Right renal cortex interstitium (tissue), 3 donors: ENCODE data around the gene TMEM88. TPM values are rescaled to one million over a fixed set of nuclear protein-coding genes. Genes with fewer than 3 reads are reported as not detected.
"Not testable (repeated sequence)": the region's sequence is repeated elsewhere in the genome, so short reads cannot be mapped to it uniquely, and the experiment has no call there.

Experiments
- DNase-seq, 3 donors: peaks; one replicate each; pipeline ENCODE4 v3.0.0-alpha.2; 2013; ENCODE audit warnings: low read depth in 3 of 3, low spot score in 2 of 3
- polyA plus RNA-seq, 3 donors: library from polyadenylated mRNA; unstranded; fragments of 120-200 nt; gene quantifications; one replicate each; pipeline ENCODE4 v1.2.1, GENCODE V29; 2013; ENCODE audit not compliant: insufficient read length in 3 of 3

The TMEM88 gene, protein sequence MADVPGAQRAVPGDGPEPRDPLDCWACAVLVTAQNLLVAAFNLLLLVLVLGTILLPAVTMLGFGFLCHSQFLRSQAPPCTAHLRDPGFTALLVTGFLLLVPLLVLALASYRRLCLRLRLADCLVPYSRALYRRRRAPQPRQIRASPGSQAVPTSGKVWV
- 10 to 100 TPM; 19.1 to 27.1 (median 23.0) TPM for polyA plus RNA-seq

DNA sequence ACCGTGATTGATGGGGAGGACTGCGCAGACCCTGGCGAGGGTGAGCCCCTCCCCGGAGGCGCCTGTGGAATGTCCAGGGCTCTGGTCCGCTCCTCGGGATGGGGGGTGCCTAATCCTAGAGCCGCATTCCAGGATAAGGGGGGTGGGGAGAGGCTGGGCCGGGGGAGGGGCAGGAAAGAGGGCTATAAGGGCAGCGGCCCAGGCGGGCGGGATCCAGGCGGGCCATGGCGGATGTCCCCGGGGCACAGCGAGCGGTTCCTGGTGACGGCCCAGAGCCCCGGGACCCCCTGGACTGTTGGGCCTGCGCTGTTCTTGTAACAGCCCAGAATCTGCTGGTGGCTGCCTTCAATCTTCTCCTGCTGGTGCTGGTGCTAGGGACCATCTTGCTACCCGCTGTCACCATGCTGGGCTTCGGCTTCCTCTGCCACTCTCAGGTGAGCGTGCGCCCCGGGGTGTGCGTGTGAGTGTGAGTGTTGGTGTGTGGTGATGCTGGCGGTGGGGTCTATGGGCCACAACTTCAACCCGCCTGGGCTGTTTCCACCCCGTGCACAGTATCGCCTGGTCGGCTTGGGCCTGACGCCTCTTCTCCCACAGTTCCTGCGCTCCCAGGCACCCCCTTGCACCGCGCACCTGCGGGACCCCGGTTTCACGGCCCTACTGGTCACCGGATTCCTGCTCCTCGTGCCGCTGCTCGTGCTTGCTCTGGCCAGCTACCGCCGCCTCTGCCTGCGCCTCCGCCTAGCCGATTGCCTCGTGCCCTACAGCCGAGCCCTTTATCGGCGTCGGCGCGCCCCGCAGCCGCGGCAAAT is at the start of gene TMEM88:
Gene TMEM88, plus strand, starts transcription at position 216 of the 809 bp plus-strand sequence. Its CDS starts 9 bp downstream, at position 225.
- DNase-seq, result peak in 1 of 3 donors; percentile 18

DNA sequence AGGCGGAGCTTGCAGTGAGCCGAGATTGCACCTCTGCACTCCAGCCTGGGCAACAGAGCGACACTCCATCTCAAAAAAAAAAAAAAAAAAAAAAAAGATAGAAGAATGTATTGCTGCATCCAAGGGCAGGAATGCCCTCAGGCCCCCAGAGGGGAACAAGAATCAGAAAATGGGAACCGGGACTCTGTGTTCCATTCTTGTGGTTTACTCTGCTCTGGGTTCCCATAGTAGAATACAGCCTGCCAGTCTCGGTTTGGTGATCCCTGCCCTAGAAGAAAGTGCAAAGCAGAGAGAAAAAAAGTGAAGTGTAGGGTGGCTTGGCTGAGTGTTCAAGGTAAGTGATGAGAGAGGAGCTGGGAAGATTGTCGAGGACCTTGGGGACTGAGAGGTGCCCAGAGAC is 48.3 kb upstream of the TMEM88 start:
- no peak for DNase-seq

DNA sequence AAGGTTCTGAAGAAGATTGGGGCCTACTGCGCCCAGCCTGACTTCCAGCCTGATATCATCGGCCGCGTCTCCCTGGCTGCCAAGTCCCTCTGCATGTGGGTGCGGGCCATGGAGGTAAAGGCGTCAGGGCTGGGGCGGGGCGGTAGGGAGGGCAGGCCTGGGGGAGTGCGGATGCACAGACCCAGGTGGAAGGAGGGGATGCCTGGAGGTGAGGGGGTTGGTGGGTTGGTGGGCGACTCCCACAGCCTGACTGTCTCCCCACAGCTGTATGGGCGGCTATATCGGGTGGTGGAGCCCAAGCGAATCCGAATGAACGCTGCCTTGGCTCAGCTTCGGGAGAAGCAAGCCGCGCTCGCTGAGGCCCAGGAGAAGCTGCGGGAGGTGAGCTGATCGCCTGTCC is 47.7 kb upstream of the TMEM88 start:
- no peak for DNase-seq

DNA sequence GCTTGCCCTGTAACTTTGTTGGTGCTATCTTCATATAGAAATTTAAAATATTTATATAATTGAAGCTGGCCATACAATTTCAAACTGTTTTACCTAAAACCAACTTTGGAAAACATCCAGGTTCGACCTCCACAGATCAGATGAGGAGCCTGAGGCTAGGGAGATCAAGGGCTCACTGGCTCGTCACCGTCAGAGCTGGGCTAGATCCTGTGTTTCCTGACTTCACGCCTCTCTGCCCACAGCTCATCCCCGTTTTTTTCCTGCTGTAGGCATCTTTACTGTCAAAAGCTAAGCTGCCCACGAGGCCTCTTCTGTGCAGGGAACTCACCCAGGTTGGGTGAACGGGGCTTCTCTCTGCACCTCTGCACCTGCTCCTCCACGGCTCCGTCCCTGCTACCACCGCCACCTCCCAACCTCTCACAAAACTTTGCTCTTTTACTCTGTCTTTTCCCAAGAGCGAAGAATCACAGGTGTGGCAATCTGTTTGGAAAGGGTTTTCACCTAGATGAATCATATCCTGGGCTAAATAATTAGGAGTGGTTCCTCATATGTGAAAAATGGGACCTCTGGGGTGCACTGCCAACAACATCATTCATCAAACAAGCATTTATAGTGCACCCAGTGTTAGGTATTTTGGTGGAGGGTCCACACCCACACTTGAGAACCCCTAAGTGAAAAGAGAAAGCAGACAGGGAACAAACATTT is 45.6 kb upstream of the TMEM88 start:
- no peak for DNase-seq

DNA sequence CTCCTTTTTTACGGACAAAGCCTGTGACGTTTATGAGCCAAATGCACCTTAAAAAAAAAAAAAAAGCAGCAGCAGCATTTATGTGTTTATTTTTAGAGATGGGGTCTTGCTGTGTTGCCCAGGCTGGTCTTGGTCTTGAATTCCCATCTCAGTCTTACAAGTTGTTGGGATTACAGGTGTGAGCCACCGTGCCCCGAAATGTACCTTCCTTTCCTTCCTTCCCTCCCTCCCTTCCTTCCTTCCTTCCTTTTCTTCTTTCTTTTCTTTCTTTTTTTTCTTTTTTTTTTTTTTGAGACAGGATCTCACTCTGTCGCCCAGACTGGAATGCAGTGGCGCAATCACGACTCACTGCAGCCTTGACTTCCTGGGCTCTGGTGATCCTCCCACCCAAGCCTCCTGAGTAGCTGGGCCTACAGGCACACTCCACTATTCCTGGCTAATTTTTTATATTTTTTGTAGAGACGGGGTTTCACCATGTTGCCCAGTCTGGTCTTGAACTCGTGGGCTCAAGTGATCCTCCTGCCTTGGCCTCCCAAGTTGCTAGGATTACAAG is 45.0 kb upstream of the TMEM88 start:
- DNase-seq, result not testable (repeated sequence)

DNA sequence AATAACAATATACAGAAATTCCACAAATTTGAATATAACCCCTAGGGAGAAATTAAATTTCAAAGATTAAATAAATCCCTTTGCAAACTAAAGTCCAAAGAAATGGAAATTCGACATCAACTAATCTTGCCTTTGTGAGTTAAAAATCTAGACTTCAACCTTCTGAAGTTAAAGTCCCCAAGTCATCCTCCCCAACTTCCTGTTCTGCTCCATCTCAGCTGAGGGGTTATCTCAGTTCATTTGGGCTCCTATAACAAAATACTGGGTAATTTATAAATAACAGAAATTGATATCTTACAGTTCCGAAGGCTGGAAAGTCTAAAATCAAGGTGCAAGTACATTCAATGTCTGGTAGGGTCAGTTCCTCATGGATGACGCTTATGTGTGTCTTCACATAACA is 43.6 kb upstream of the TMEM88 start:
- DNase-seq, result no peak

DNA sequence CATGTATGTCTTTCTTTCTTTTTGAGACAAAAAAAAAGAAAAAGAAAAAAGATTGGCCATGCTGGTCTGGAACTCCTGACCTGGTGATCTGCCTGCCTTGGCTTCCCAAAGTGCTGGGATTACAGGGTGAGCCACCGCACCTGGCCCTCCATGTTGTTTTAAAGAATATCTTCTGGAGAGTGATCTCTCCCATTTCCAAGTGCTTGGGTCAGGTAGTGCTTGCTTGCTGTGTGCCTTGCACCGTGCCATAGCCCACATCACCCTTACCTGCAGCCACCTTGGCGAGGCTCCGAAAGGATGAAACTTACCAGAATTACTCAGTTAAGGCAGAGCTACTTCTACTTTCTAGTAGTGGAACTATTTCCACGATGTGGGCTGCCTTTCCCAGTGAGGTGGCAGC is 39.9 kb upstream of the TMEM88 start:
- no peak for DNase-seq

DNA sequence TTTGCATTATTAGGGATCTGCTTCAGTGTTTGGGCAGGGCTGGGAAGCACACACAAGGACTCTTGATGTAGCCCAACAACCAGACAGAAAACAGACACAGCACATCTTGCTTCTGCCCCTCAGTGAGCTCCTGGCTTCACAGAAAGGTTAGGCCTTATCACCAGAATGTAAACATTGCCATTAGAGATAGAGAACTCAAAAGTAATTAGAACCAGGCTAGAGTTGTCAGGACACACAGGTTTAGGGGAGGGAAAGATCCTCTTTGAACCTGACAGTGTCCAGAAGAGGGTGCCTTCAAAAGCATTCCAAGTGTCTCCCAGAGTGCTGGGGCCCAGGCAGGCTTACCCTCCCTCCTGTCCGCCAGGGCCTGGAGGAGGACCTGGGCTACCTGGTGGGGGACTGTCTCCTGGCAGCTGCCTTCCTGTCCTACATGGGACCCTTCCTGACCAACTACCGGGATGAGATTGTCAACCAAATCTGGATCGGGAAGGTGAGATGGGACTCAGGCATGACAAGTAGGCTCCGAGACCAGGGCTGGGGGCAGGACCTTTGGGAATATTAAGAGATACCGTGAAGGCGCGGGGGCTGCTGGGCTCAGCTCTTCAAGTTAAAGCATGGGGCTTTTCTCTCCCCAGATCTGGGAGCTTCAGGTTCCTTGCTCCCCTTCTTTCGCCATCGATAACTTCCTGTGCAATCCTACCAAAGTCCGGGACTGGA is 37.8 kb upstream of the TMEM88 start:
- no peak for DNase-seq

DNA sequence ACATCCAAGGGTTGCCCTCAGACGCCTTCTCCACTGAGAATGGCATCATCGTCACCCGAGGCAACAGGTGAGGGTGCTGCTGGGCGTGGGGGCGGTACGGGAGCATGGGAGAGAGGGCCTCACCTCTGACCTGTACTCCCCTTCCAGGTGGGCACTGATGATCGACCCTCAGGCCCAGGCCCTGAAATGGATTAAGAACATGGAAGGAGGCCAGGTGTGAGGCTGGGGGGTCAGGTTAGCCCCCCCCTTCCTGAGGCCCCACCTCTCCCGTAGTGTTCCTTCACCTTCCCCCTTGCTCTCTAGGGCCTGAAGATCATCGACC is 37.3 kb upstream of the TMEM88 start:
- no peak for DNase-seq

DNA sequence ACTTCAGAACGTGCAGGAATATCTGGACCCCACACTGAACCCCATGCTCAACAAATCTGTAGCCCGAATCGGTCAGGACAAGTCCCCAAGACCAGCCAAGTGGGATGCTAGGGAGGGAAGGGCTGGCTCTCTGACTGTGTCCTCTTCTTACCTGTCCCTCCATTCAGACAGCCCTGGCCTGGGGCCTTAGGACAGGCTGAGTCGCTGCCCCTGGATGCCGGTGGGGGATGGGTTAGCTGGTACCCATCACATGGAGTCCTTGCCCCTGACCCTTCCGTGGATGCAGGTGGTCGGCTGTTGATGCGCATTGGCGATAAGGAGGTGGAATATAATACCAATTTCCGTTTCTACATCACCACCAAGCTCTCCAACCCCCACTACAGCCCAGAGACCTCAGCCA is 36.8 kb upstream of the TMEM88 start:
- DNase-seq, result no peak

DNA sequence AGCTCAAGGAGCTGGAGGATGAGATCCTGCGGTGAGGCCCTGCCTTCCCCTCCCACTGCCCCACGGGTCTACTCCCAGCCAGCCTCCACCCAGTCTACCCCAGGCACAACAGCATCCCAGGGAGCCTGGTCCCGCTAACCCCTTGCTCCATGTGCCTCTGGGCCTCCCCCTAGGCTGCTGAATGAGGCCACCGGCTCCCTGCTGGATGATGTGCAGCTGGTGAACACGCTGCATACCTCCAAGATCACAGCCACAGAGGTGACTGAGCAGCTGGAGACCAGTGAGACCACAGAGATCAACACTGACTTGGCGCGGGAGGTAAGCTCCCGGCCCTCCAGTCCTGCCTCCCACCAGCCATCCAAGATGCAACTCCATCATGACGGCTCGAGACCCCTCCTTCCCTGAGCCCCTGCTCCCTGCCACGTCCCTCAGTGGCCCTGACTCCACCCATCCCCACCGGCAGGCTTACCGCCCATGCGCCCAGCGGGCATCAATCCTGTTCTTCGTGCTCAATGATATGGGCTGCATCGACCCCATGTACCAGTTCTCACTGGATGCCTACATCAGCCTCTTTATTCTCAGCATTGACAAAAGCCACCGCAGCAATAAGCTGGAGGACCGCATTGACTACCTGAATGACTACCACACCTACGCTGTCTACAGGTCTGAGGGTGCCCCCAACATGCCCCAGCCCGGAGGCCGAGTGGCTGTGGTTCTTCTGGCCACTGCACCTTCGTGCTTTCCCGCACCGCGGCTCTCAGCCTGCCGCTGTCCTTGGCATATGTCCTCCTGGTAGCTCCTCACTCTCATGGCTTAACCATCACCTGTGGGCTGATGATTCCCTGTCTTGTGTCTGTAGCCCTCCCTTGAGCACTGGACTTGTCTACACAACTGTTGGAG is 35.9 kb upstream of the TMEM88 start:
- no peak for DNase-seq

DNA sequence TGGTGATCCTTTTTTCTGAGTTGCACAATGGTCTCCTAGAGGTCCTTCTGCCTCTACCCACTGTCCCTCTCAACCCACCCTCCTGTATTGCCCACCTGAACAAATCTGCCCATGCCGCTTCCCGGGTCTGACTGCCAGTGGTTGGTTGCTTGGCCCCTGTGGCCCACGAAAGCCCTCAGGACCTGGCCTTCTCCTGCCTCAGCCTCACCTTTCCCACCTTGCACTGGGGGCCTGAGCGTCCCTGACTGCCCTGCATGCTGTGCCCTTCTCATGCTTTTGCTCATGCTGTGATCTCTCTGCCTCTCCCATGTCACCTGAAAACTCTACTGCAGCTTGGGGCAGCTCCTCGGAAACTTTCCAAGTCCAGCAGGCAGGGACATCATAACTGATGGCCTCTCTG is 34.6 kb upstream of the TMEM88 start:
- DNase-seq, result no peak

DNA sequence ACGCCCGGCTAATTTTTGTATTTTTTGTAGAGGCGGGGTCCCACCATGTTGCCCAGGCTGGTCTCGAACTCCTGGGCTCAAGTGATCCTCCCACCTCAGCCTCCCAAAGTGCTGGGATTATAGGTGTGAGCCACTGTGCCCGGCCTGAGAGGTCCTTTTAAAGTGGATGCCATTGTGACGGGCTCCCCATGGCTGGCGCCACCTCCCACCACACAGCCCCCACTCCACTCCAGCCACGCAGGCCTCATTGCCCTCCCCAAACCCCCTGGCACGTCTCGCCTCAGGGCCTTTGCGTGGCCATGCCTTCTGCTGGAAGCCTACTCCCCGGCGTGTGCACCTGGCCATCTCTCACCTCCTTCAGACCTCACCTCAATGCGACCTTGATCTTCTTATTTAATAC is 32.7 kb upstream of the TMEM88 start:
- no peak for DNase-seq

DNA sequence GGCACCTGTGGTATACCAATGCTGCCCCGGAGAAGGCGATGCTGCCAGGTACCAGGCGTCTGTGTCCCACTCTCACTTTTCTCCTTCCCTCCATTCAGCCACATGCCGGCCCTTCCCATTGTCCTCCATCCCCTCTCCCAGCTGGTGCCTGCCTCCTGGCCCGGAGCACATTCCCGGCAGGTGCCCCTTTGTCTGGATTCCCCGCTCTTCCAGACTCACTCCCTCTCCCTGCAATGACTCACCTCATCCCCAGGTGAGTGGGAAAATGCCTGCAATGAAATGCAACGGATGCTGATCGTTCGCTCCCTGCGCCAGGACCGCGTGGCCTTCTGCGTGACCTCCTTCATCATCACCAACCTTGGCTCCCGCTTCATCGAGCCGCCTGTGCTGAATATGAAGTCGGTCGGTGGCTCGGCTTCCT is 31.3 kb upstream of the TMEM88 start:
- DNase-seq, result no peak

DNA sequence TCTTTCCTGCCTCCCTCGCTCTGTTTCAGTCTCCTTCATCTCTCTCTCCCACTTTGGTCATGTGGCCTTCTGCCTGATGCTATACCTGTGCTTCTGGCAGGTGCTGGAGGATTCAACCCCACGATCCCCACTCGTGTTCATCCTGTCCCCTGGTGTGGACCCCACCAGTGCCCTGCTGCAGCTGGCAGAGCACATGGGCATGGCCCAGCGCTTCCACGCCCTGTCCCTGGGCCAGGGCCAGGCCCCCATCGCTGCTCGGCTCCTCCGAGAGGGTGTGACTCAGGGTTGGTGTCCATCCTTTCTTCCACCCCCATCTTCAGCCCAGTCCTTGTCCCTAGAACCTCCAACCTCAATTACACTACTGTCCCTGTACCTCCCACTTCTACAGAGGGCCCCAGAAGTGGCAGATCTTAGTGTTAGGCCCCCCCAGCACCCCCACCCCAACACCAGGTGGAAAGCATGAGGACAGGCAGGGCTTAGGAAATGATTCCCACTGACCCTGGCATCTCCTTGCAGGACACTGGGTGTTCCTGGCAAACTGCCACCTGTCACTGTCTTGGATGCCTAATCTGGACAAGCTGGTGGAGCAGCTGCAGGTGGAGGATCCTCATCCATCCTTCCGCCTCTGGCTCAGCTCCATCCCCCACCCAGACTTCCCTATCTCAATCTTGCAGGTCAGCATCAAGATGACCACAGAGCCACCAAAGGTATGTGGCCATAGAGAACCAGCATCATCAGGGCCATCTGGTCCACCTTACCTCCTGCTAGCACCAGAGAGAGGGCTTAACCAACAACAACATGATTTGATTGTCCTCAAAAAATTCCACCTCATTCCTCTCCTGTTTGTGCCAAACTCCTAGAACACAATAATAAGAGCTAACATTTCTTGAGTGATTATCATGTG is 30.6 kb upstream of the TMEM88 start:
- no peak for DNase-seq

DNA sequence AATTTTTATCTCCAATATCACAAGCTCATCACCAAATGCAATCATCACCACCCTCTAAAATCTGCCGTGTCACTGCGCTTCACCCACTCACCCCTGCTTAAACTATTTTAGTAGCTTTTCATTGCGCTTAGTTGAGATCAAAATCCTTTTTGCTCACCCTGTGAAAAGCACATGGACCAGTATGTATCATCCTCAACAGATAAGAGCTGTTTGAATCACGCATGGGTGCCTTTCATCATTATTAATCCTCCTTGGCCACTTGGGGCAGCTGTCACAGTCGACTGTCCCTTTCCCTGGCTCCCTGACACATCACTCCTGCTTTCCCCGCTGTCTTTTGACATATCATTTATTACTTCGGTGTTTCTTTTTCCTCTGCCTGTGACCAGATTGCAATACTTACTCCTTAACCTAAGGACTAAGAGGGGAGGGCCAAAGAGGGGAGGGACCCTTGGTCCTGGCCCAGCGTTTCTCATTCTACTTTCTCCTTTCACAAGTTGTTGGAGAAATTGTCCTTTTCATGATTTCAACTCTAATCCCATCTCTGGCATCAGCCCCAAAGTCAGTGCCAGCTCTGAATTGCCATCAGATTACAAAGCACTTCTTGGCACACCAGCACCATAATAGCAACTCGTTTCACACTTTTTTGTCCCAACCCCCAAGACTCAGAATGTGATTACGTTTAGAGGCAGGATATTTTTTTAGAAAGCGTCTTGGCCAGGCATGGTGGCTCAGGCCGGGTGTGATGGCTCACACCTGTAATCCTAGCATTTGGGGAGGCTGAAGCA is 29.5 kb upstream of the TMEM88 start:
- no peak for DNase-seq

DNA sequence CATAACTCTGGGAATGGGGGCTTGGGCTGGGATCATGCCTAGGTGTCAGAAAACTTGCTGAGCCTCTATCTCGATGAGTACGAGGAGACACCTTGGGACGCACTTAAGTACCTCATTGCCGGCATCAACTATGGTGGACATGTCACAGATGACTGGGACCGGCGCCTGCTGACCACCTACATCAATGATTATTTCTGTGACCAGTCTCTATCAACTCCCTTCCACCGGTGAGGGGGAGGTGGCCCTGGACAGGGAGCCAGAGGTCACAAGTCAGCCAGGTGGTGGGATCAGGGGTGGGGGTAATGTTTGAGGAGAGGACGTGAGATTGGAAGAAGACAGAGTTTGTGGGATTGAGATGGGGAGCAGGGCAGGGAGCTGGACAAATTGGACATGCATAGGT is 24.2 kb upstream of the TMEM88 start:
- no peak for DNase-seq

DNA sequence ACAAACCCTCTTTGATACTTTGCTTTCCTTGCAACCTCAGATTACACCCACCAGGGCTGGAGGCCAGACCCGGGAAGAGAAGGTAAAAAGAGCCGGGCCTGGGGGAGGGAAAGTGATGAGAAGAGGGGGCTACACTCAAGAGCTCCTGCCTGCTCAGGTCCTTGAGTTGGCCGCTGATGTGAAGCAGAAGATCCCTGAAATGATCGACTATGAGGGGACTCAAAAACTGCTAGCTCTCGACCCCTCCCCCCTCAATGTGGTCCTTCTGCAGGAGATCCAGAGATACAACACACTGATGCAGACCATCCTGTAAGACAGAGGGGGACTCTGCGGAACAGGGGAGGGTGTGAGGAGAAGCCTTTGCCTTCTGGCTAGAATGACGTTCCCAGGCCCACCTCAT is 23.6 kb upstream of the TMEM88 start:
- no peak for DNase-seq
